HepG2 (cell line): ENCODE results near the gene TNFAIP1. TPM values are rescaled to one million over a fixed set of nuclear protein-coding genes. Genes with fewer than 3 reads are reported as not detected.

Source experiments
- ADNP ChIP-seq: sonication (generic); formaldehyde crosslinking; IDR thresholded peaks from 2 replicates; pipeline ENCODE4 v1.4.0; 2020; ENCODE audit warnings: missing genetic modification reagents
- ARNTL ChIP-seq: sonication (generic); formaldehyde crosslinking; IDR thresholded peaks from 2 replicates; pipeline ENCODE4 v1.4.0; 2020; ENCODE audit warnings: mild to moderate bottlenecking, missing genetic modification reagents
- ASH2L ChIP-seq: fragments of 300-600, 200-600 bp; sonication (generic); IDR thresholded peaks from 2 replicates; pipeline ENCODE4 v1.7.0; 2017; ENCODE audit warnings: low read depth, mild to moderate bottlenecking, moderate library complexity, mixed read lengths, low read length; ENCODE audit not compliant: insufficient read length
- GZF1 ChIP-seq: sonication (generic); formaldehyde crosslinking; IDR thresholded peaks from 2 replicates; pipeline ENCODE4 v1.5.1; 2020; ENCODE audit warnings: mild to moderate bottlenecking, missing genetic modification reagents
- JUNB ChIP-seq: sonication (generic); formaldehyde crosslinking; IDR thresholded peaks from 2 replicates; pipeline ENCODE4 v1.8.0; 2022; ENCODE audit warnings: missing genetic modification reagents, mild to moderate bottlenecking, borderline replicate concordance
- MBNL3 ChIP-seq: fragments of 250-450 bp; sonication (Bioruptor Pico); conservative IDR thresholded peaks from 2 replicates; pipeline ENCODE4 v1.8.0; 2022; ENCODE audit warnings: mild to moderate bottlenecking, inconsistent platforms
- RBAK ChIP-seq: sonication (generic); formaldehyde crosslinking; IDR thresholded peaks from 2 replicates; pipeline ENCODE4 v1.5.1; 2020; ENCODE audit warnings: mild to moderate bottlenecking, missing genetic modification reagents
- RFXAP ChIP-seq: sonication (generic); formaldehyde crosslinking; IDR thresholded peaks from 2 replicates; pipeline ENCODE4 v1.4.0; 2020; ENCODE audit warnings: missing genetic modification reagents, borderline replicate concordance
- SMAD1 ChIP-seq: sonication (generic); formaldehyde crosslinking; IDR thresholded peaks from 2 replicates; pipeline ENCODE4 v1.4.0; 2020; ENCODE audit warnings: missing genetic modification reagents, low read depth, mild to moderate bottlenecking, borderline replicate concordance
- ZNF143 ChIP-seq: sonication (generic); formaldehyde crosslinking; IDR thresholded peaks from 2 replicates; pipeline ENCODE4 v1.4.0; 2020; ENCODE audit warnings: missing genetic modification reagents
- ZNF205 ChIP-seq: IDR thresholded peaks from 2 replicates; pipeline ENCODE4 v1.6.1; 2018; ENCODE audit warnings: missing biosample characterization, missing genetic modification reagents
- ZNF33B ChIP-seq: sonication (generic); formaldehyde crosslinking; IDR thresholded peaks from 2 replicates; pipeline ENCODE4 v1.5.1; 2020; ENCODE audit warnings: mild to moderate bottlenecking, missing genetic modification reagents
- ZNF644 ChIP-seq: IDR thresholded peaks from 2 replicates; pipeline ENCODE4 v1.6.1; 2016; ENCODE audit warnings: low read depth
- ZNF746 ChIP-seq: sonication (generic); formaldehyde crosslinking; IDR thresholded peaks from 2 replicates; pipeline ENCODE4 v1.8.0; 2022; ENCODE audit warnings: mild to moderate bottlenecking, missing genetic modification reagents
- ZNF792 ChIP-seq: IDR thresholded peaks from 2 replicates; pipeline ENCODE4 v1.6.1; 2016
- polyA plus RNA-seq, 8 experiments: library from polyadenylated mRNA; depleted of rRNA in 3 of 8; stranded (reverse) in 7 of 8; unstranded in 1 of 8; fragments of >200 nt; fragmentation: Illumina TruSeq in 4 of 8; extraction: Trizol in 4 of 8; gene quantifications; 2 replicates each; pipeline versions ENCODE4 v1.2.1 to v1.2.3, GENCODE V29; 2011 to 2016; ENCODE audit warnings: low read depth in 4 of 8, missing spikeins in 1 of 8, mixed read lengths in 1 of 8; ENCODE audit not compliant: insufficient read depth in 1 of 8
- total RNA-seq, 5 experiments: library from RNA; depleted of rRNA; stranded (reverse); fragments of >200 nt; fragmentation: Illumina TruSeq; extraction: Trizol; gene quantifications; 2 replicates each; pipeline ENCODE4 v1.2.3, GENCODE V29; 2016; ENCODE audit warnings: low read depth in 1 of 5
- TF ChIP-seq, protein P1 (sequence below): sonication (generic); formaldehyde crosslinking; IDR thresholded peaks from 2 replicates; pipeline ENCODE4 v1.4.0; 2020; ENCODE audit warnings: mild to moderate bottlenecking, missing genetic modification reagents
- TF ChIP-seq, protein P2 (sequence below): sonication (generic); formaldehyde crosslinking; IDR thresholded peaks from 2 replicates; pipeline ENCODE4 v1.8.1; 2023; ENCODE audit warnings: mild to moderate bottlenecking, moderate library complexity, missing genetic modification reagents
- TF ChIP-seq, protein P3 (sequence below): sonication (generic); formaldehyde crosslinking; IDR thresholded peaks from 2 replicates; pipeline ENCODE4 v1.5.1; 2020; ENCODE audit warnings: mild to moderate bottlenecking, missing genetic modification reagents, borderline replicate concordance

Gene TNFAIP1
- total and polyA plus RNA-seq, 2 of the 13 experiments (the other 11 are each of a cell fraction or from before 2014, with no cell fraction given) = 17.5 to 40.6 TPM

DNA sequence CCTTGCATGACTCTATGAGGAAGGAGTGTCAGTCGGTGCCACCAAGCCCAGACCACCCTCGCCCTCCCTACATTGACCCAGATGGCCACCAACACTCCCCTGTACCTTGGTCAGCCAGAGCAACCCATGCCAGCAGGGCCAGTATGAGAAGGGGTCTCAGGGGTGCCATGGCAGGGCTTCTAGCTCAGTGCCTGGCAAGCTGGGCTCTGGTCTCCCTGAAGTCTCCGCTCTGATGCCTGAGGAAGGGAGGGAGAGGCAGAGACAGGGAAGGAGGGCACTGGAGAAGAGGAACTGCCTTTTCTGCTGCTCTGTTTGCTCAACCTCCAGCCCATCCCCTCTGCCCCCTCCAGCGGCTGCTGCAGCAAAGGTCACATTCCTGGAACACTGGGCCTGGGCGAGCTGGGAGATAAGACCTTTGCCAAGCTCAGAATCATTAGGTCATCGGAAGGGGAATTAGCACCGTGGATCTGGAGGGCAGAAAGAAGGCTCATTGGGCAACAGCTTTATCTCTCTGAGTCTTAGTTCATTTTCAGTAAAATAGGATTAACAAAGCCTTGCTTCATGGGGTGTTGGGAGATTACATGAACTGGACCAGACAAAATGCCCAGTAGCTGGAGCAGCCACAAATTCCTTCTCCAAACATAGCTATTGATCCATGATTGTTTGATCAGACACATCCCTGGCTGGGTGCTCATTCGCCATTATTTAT lies 34.6 kb downstream of the TNFAIP1 start, which contains the start of gene VTN (continued):
- TF ChIP-seq, protein P1, sequence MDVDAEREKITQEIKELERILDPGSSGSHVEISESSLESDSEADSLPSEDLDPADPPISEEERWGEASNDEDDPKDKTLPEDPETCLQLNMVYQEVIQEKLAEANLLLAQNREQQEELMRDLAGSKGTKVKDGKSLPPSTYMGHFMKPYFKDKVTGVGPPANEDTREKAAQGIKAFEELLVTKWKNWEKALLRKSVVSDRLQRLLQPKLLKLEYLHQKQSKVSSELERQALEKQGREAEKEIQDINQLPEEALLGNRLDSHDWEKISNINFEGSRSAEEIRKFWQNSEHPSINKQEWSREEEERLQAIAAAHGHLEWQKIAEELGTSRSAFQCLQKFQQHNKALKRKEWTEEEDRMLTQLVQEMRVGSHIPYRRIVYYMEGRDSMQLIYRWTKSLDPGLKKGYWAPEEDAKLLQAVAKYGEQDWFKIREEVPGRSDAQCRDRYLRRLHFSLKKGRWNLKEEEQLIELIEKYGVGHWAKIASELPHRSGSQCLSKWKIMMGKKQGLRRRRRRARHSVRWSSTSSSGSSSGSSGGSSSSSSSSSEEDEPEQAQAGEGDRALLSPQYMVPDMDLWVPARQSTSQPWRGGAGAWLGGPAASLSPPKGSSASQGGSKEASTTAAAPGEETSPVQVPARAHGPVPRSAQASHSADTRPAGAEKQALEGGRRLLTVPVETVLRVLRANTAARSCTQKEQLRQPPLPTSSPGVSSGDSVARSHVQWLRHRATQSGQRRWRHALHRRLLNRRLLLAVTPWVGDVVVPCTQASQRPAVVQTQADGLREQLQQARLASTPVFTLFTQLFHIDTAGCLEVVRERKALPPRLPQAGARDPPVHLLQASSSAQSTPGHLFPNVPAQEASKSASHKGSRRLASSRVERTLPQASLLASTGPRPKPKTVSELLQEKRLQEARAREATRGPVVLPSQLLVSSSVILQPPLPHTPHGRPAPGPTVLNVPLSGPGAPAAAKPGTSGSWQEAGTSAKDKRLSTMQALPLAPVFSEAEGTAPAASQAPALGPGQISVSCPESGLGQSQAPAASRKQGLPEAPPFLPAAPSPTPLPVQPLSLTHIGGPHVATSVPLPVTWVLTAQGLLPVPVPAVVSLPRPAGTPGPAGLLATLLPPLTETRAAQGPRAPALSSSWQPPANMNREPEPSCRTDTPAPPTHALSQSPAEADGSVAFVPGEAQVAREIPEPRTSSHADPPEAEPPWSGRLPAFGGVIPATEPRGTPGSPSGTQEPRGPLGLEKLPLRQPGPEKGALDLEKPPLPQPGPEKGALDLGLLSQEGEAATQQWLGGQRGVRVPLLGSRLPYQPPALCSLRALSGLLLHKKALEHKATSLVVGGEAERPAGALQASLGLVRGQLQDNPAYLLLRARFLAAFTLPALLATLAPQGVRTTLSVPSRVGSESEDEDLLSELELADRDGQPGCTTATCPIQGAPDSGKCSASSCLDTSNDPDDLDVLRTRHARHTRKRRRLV (CRISPR knock-in tag) = peak; percentile 31; the same call in 1 of the 2 replicates
- TF ChIP-seq ZNF746 (CRISPR knock-in tag) (peak; percentile 100), GZF1 (CRISPR knock-in tag) (no peak), ZNF792 (CRISPR knock-in tag) (peak; percentile 66; the same call in 1 of the 2 replicates), JUNB (CRISPR knock-in tag) (no peak; the same call in 1 of the 2 replicates), MBNL3 (CRISPR knock-in tag) (no peak), ZNF33B (CRISPR knock-in tag) (peak; percentile 71; the same call in 1 of the 2 replicates), ZNF205 (CRISPR knock-in tag) (peak; percentile 41; the same call in 1 of the 2 replicates), SMAD1 (no peak), ADNP (CRISPR knock-in tag) (no peak), ZNF143 (CRISPR knock-in tag) (peak; percentile 57), RBAK (CRISPR knock-in tag) (peak; percentile 69), RFXAP (CRISPR knock-in tag) (peak; percentile 50; the same call in 1 of the 2 replicates), ASH2L (peak; percentile 97), ZNF644 (peak; percentile 76), ARNTL (0 out of 2 replicates have a peak, but pooled peaks have one; percentile 49)
- TF ChIP-seq, protein P2, sequence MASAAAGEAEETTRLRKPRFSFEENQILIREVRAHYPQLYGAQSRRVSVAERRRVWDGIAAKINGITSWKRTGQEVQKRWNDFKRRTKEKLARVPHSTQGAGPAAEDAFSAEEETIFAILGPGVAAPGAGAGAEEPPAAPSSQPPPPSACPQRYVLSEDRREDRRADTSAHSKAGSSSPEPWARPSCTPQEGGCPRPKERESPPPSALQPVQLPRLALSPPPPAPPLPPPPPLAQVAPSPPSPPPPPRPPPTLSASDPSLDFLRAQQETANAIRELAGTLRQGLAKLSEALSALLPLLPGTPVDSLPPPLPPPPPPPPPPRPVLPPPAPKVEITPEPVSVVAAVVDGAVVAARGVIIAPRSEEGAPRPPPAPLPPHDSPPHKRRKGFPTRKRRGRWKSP (CRISPR knock-in tag) = peak; percentile 71
- TF ChIP-seq, protein P3, sequence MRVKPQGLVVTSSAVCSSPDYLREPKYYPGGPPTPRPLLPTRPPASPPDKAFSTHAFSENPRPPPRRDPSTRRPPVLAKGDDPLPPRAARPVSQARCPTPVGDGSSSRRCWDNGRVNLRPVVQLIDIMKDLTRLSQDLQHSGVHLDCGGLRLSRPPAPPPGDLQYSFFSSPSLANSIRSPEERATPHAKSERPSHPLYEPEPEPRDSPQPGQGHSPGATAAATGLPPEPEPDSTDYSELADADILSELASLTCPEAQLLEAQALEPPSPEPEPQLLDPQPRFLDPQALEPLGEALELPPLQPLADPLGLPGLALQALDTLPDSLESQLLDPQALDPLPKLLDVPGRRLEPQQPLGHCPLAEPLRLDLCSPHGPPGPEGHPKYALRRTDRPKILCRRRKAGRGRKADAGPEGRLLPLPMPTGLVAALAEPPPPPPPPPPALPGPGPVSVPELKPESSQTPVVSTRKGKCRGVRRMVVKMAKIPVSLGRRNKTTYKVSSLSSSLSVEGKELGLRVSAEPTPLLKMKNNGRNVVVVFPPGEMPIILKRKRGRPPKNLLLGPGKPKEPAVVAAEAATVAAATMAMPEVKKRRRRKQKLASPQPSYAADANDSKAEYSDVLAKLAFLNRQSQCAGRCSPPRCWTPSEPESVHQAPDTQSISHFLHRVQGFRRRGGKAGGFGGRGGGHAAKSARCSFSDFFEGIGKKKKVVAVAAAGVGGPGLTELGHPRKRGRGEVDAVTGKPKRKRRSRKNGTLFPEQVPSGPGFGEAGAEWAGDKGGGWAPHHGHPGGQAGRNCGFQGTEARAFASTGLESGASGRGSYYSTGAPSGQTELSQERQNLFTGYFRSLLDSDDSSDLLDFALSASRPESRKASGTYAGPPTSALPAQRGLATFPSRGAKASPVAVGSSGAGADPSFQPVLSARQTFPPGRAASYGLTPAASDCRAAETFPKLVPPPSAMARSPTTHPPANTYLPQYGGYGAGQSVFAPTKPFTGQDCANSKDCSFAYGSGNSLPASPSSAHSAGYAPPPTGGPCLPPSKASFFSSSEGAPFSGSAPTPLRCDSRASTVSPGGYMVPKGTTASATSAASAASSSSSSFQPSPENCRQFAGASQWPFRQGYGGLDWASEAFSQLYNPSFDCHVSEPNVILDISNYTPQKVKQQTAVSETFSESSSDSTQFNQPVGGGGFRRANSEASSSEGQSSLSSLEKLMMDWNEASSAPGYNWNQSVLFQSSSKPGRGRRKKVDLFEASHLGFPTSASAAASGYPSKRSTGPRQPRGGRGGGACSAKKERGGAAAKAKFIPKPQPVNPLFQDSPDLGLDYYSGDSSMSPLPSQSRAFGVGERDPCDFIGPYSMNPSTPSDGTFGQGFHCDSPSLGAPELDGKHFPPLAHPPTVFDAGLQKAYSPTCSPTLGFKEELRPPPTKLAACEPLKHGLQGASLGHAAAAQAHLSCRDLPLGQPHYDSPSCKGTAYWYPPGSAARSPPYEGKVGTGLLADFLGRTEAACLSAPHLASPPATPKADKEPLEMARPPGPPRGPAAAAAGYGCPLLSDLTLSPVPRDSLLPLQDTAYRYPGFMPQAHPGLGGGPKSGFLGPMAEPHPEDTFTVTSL (CRISPR knock-in tag) = peak; percentile 80
